Thoracic aorta (tissue), 2 donors: ENCODE data around the gene BAZ2A. TPM values are rescaled to one million over a fixed set of nuclear protein-coding genes. Genes with fewer than 3 reads are reported as not detected.
"Not testable (repeated sequence)": the region's sequence is repeated elsewhere in the genome, so short reads cannot be mapped to it uniquely, and the experiment has no call there.

Experiments
- ATAC-seq: fragments of 150-250 bp; one replicate; pipeline ENCODE4 v1.8.0; 2017; ENCODE audit warnings: low read depth; ENCODE audit not compliant: insufficient number of reproducible peaks, low FRiP score
- DNase-seq: peaks from one replicate; pipeline ENCODE4 v3.0.0-alpha.2; 2020; ENCODE audit warnings: low spot score
- H3K27ac ChIP-seq, 2 donors: fragments of 200-600 bp; sonication (generic); 1 replicate in 1 of 2; 2 replicates in 1 of 2; pipeline ENCODE4 v1.5.1; 2016; ENCODE audit warnings: mild to moderate bottlenecking in 2 of 2, moderate library complexity in 2 of 2
- H3K27me3 ChIP-seq: fragments of 200-600 bp; sonication (generic); replicated peaks from 2 replicates; pipeline ENCODE4 v1.6.0; 2016; ENCODE audit warnings: mild to moderate bottlenecking; ENCODE audit not compliant: insufficient read depth
- H3K36me3 ChIP-seq: fragments of 200-600 bp; sonication (generic); one replicate; pipeline ENCODE4 v1.5.1; 2016
- H3K4me1 ChIP-seq, 2 donors: fragments of 200-600 bp; sonication (generic); 1 replicate in 1 of 2; 2 replicates in 1 of 2; pipeline versions ENCODE4 v1.5.1 to v1.6.0; 2016; ENCODE audit warnings: low read depth in 2 of 2, mild to moderate bottlenecking in 1 of 2; ENCODE audit not compliant: control insufficient read depth in 1 of 2
- H3K4me3 ChIP-seq: fragments of 200-600 bp; sonication (generic); 2 replicates; pipeline ENCODE4 v1.5.1; 2016; ENCODE audit warnings: mild to moderate bottlenecking
- H3K9me3 ChIP-seq: fragments of 200-600 bp; sonication (generic); 2 replicates; pipeline ENCODE4 v1.5.1; 2016
- CTCF ChIP-seq: fragments of 200-600 bp; sonication (generic); IDR thresholded peaks from one replicate; pipeline ENCODE4 v1.5.1; 2019; ENCODE audit warnings: antibody characterized with exemption
- total RNA-seq, 2 donors: library from RNA; depleted of rRNA; stranded (reverse); fragments of >200 nt; gene quantifications; one replicate each; pipeline versions ENCODE4 v1.1.0 to v1.2.3, GENCODE V29; 2016

Gene BAZ2A
- total RNA-seq, 2 donors from 2014 or later = 84.5 to 172 TPM

GRCh38 chr12:56589783-56590182, 40.3 kb downstream of the BAZ2A start:
- H3K36me3 ChIP-seq = peaks cover 32% of the 10 kb centered on the region
- H3K9me3 ChIP-seq = no peaks in the 10 kb centered on the region
- ATAC-seq = no peak
- no peak for TF ChIP-seq CTCF
- DNase-seq = no peak
- no peaks in the 10 kb centered on the region for H3K4me1 ChIP-seq
- H3K27me3 ChIP-seq = no peaks in the 10 kb centered on the region
- H3K27ac ChIP-seq = no peak overlapping the region
- no peak overlapping the region for H3K4me3 ChIP-seq

- Histone ChIP-seq H3K4me3 (no peak overlapping the region), H3K27me3 (no peaks in the 10 kb centered on the region), H3K36me3 (peaks cover 45% of the 10 kb centered on the region), H3K27ac (no peak overlapping the region), H3K4me1 (no peaks in the 10 kb centered on the region), H3K9me3 (no peaks in the 10 kb centered on the region)
- TF ChIP-seq CTCF = no peak
- ATAC-seq = no peak
- DNase-seq = no peak
Measured at GRCh38 chr12:56585098-56585497, 45.0 kb downstream of the BAZ2A start.

- TF ChIP-seq CTCF = no peak
- Histone ChIP-seq H3K4me3 (no peak overlapping the region), H3K27me3 (no peaks in the 10 kb centered on the region), H3K9me3 (no peaks in the 10 kb centered on the region), H3K4me1 (no peaks in the 10 kb centered on the region), H3K27ac (no peak overlapping the region), H3K36me3 (peaks cover 16% of the 10 kb centered on the region)
- no peak for DNase-seq
- ATAC-seq = no peak
Measured at GRCh38 chr12:56581418-56582145, 48.5 kb downstream of the BAZ2A start.

GRCh38 chr12:56578983-56579546, 51.1 kb downstream of the BAZ2A start:
- TF ChIP-seq CTCF = no peak
- H3K27me3 ChIP-seq = no peaks in the 10 kb centered on the region
- H3K4me3 ChIP-seq = no peak overlapping the region
- no peak for ATAC-seq
- H3K36me3 ChIP-seq = peaks cover 22% of the 10 kb centered on the region
- H3K4me1 ChIP-seq = no peaks in the 10 kb centered on the region
- DNase-seq = no peak
- H3K27ac ChIP-seq = no peak overlapping the region
- no peaks in the 10 kb centered on the region for H3K9me3 ChIP-seq

- not testable (repeated sequence) for H3K27ac ChIP-seq, DNase-seq, ATAC-seq, H3K27me3 ChIP-seq, H3K9me3 ChIP-seq, H3K4me1 ChIP-seq, H3K4me3 ChIP-seq
- peaks cover 19% of the 10 kb centered on the region for H3K36me3 ChIP-seq
Measured at GRCh38 chr12:56577248-56577647, 52.9 kb downstream of the BAZ2A start.
